Stimulated activated CD4-positive, alpha-beta T cell treated with anti-CD3 and anti-CD28 coated beads, Interleukin-2, amount 100 ng/mL, for 4 hours (primary cell): ENCODE measurements around the gene CPA1.

Experiments
- DNase-seq: peaks from one replicate; pipeline ENCODE4 v3.0.0-alpha.2; 2020; ENCODE audit warnings: low read depth

CPA1 gene

GRCh38 chr7:130356121-130356875 lies 24.0 kb upstream of the CPA1 start:
- DNase-seq = no peak

GRCh38 chr7:130356876-130357611 lies 23.2 kb upstream of the CPA1 start:
- no peak for DNase-seq

GRCh38 chr7:130358471-130358870 lies 21.8 kb upstream of the CPA1 start:
- no peak for DNase-seq

GRCh38 chr7:130359276-130359857 lies 20.9 kb upstream of the CPA1 start:
- DNase-seq = no peak

GRCh38 chr7:130360518-130360917 lies 19.8 kb upstream of the CPA1 start:
- DNase-seq = no peak

GRCh38 chr7:130361681-130362080 lies 18.6 kb upstream of the CPA1 start:
- DNase-seq = no peak

- DNase-seq = no peak
Measured at GRCh38 chr7:130362251-130362816, 18.0 kb upstream of the CPA1 start.

GRCh38 chr7:130363026-130363847 lies 17.1 kb upstream of the CPA1 start:
- no peak for DNase-seq

GRCh38 chr7:130364451-130364850 lies 15.8 kb upstream of the CPA1 start:
- no peak for DNase-seq

GRCh38 chr7:130365088-130365487 lies 15.2 kb upstream of the CPA1 start:
- no peak for DNase-seq

GRCh38 chr7:130365511-130366441 lies 14.5 kb upstream of the CPA1 start:
- no peak for DNase-seq

GRCh38 chr7:130366564-130366963 lies 13.7 kb upstream of the CPA1 start:
- DNase-seq = no peak

GRCh38 chr7:130367088-130367755 lies 13.1 kb upstream of the CPA1 start:
- peak; percentile 10 for DNase-seq

- no peak for DNase-seq
Measured at GRCh38 chr7:130367836-130368746, 12.2 kb upstream of the CPA1 start.

- DNase-seq = no peak
Measured at GRCh38 chr7:130369110-130369711, 11.1 kb upstream of the CPA1 start.

- DNase-seq = no peak
Measured at GRCh38 chr7:130369831-130370550, 10.3 kb upstream of the CPA1 start.

GRCh38 chr7:130371046-130371445 lies 9.2 kb upstream of the CPA1 start:
- no peak for DNase-seq
